Activated naive CD4-positive, alpha-beta T cell treated with anti-CD3 and anti-CD28 coated beads, Interleukin-2, amount 10 ng/mL, durations not matched to agents 5 hours and 36 hours (primary cell): ENCODE measurements around the gene VOPP1. TPM values are rescaled to one million over a fixed set of nuclear protein-coding genes. Genes with fewer than 3 reads are reported as not detected.

Experiments
- total RNA-seq, 2 experiments: library from RNA; stranded (reverse); gene quantifications; one replicate each; pipeline ENCODE4 v1.2.3, GENCODE V29; 2021

The VOPP1 gene
- 10 to 100 TPM; 59.2 to 61.7 TPM for total RNA-seq

DNA sequence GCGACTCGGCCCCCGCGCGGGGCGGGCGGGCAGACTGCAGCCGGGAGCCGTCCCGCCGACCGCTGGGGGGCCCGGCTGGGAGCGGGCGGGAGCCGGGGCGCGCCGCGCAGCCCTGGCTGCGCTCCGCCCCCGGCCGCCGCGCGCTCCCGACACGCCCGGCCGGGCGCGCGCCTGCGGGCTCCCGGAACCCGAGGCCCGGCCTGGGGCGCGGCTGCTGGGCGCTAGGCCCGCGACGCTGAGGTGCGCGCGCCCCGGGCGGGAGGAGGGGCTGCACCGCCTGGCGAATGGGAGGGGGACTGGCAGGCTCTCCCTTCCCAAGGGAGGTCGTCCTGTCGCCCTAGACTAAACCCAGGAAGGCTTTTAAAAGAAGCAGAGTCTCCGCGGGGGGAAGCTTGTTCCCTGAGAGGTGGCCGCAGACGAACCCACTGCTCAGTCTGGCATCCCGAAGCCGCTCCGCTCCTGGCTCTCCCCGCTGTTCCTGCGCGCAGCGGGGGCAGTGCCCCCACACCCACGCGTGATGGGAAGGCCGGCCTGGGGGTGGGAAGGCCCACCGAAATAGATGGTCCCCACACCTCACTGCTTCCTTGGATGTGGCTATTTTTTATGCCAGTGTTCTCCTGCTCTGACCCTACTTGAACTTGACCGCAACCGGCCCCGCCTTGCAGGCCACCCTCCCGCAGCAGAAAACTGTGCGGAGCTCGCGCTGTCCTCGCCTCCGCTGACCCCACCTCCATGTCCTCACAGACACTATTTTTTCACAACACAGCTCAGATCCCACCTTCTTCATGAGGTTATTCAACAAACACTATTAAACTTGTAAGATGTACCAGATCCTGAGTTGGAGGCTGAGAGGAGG, at the start of gene VOPP1:
VOPP1 (minus strand) TSS at position 125 of the 856 bp plus-strand sequence. CDS start 178 bp downstream, outside the sequence.

Other genes with a start within 250 kb of the VOPP1 start
- gene LANCL2, start 207.2 kb downstream of the VOPP1 start, total RNA-seq, result 1 to 10 TPM; 7.7 to 9.0 TPM